HL-60/S4 treated with phorbol 12-myristate 13-acetate at 8.2 ng/mL for 4 days and 3 days (cell line): Measurements from ENCODE around the gene TAF11L14.
"Not testable (repeated sequence)": the region's sequence is repeated elsewhere in the genome, so short reads cannot be mapped to it uniquely, and the experiment has no call there.

Experiments
- in situ Hi-C: fragments of 300-500 bp; cut with MboI; formaldehyde crosslinking; loops from 2 replicates; pipeline ENCODE4 v1.15.0; 2022; ENCODE audit warnings: low sequenced_read_pairs

TAF11L14 gene

GRCh38 chr5:17634160-17634559 lies at the start of gene TAF11L14:
Gene TAF11L14 (plus strand): TSS chr5:17634460.
- in situ Hi-C loops: no loop called here

GRCh38 chr5:17585658-17586057 lies 48.6 kb upstream of the TAF11L14 start, which contains the start of gene TAF11L7:
Gene TAF11L7 (minus strand): TSS chr5:17585758.
- in situ Hi-C loops: not testable (repeated sequence)

GRCh38 chr5:17590860-17591259 lies 43.4 kb upstream of the TAF11L14 start, which contains the start of gene TAF11L8:
Gene TAF11L8 (minus strand): TSS chr5:17590960.
- in situ Hi-C loops: not testable (repeated sequence)

GRCh38 chr5:17594255-17594654 lies 40.0 kb upstream of the TAF11L14 start, which contains the start of gene TAF11L9:
Gene TAF11L9 (minus strand): TSS chr5:17594394.
- in situ Hi-C loops: not testable (repeated sequence)

- in situ Hi-C loops: not testable (repeated sequence)
These were observed 36.5 kb upstream of the TAF11L14 start, which contains the start of gene TAF11L10 for GRCh38 chr5:17597728-17598127. Gene TAF11L10 (minus strand): TSS chr5:17597828.

- in situ Hi-C loops: not testable (repeated sequence)
These were observed 30.4 kb upstream of the TAF11L14 start, which contains the start of gene TAF11L11 for GRCh38 chr5:17603880-17604279. Gene TAF11L11 (plus strand): TSS chr5:17604183.

GRCh38 chr5:17604951-17605350 lies 29.3 kb upstream of the TAF11L14 start:
- in situ Hi-C loops: no loop called here

- in situ Hi-C loops: not testable (repeated sequence)
These were observed 26.8 kb upstream of the TAF11L14 start for GRCh38 chr5:17607461-17607860.

GRCh38 chr5:17610092-17610491 lies 24.2 kb upstream of the TAF11L14 start, which contains the start of gene TAF11L12:
Gene TAF11L12 (plus strand): TSS chr5:17610392.
- in situ Hi-C loops: not testable (repeated sequence)

GRCh38 chr5:17614872-17615605 lies 19.2 kb upstream of the TAF11L14 start:
- in situ Hi-C loops: no loop called here

- in situ Hi-C loops: no loop called here
These were observed 14.9 kb upstream of the TAF11L14 start for GRCh38 chr5:17619354-17619753.

- in situ Hi-C loops: no loop called here
These were observed 13.6 kb upstream of the TAF11L14 start for GRCh38 chr5:17620627-17621026.

- in situ Hi-C loops: no loop called here
These were observed 8.6 kb upstream of the TAF11L14 start for GRCh38 chr5:17625686-17626085.

GRCh38 chr5:17631788-17632187 lies 2.5 kb upstream of the TAF11L14 start, which contains the start of gene TAF11L13:
Gene TAF11L13 (plus strand): TSS chr5:17632088.
- in situ Hi-C loops: not testable (repeated sequence)

GRCh38 chr5:17649232-17649631 lies 15.0 kb downstream of the TAF11L14 start:
- in situ Hi-C loops: not testable (repeated sequence)

- in situ Hi-C loops: not testable (repeated sequence)
These were observed 21.0 kb downstream of the TAF11L14 start for GRCh38 chr5:17655201-17655759.

- in situ Hi-C loops: no loop called here
These were observed 21.7 kb downstream of the TAF11L14 start for GRCh38 chr5:17655921-17656320.

- in situ Hi-C loops: no loop called here
These were observed 28.9 kb downstream of the TAF11L14 start for GRCh38 chr5:17663182-17663581.

- in situ Hi-C loops: no loop called here
These were observed 31.6 kb downstream of the TAF11L14 start for GRCh38 chr5:17665836-17666235.

- in situ Hi-C loops: no loop called here
These were observed 32.5 kb downstream of the TAF11L14 start for GRCh38 chr5:17666726-17667235.

- in situ Hi-C loops: no loop called here
These were observed 36.1 kb downstream of the TAF11L14 start for GRCh38 chr5:17670353-17670752.
